BLaER1 treated with 17β-estradiol and CSF1 and Interleukin-3, amounts not matched to agents 10 nM and 100 nM (cell line): ENCODE measurements around the gene TKTL1.
A peak's percentile ranks its signal among the peaks of the same experiment; 100 is the strongest.
"Not testable (repeated sequence)": the region's sequence is repeated elsewhere in the genome, so short reads cannot be mapped to it uniquely, and the experiment has no call there.

ENCODE experiments used
- H3K27ac ChIP-seq, 11 experiments: shearing (Covaris generic); formaldehyde crosslinking; 2 replicates each; pipeline ENCODE4 v1.8.1; 2022
- H3K27me3 ChIP-seq, 11 experiments: shearing (Covaris generic); formaldehyde crosslinking; 2 replicates each; pipeline ENCODE4 v1.8.1; 2022
- H3K36me3 ChIP-seq, 11 experiments: shearing (Covaris generic); formaldehyde crosslinking; 2 replicates each; pipeline ENCODE4 v1.8.1; 2022
- H3K4me1 ChIP-seq, 10 experiments: shearing (Covaris generic); formaldehyde crosslinking; 2 replicates each; pipeline ENCODE4 v1.8.1; 2022
- H3K4me2 ChIP-seq, 11 experiments: shearing (Covaris generic); formaldehyde crosslinking; 2 replicates each; pipeline ENCODE4 v1.8.1; 2022
- H3K4me3 ChIP-seq, 10 experiments: shearing (Covaris generic); formaldehyde crosslinking; 2 replicates each; pipeline ENCODE4 v1.8.1; 2022
- H3K9ac ChIP-seq, 11 experiments: shearing (Covaris generic); formaldehyde crosslinking; 2 replicates each; pipeline ENCODE4 v1.8.1; 2022
- H3K9me3 ChIP-seq, 11 experiments: shearing (Covaris generic); formaldehyde crosslinking; replicated peaks in 1 of 11; 2 replicates each; pipeline ENCODE4 v1.8.1; 2022
- H4K20me1 ChIP-seq, 11 experiments: shearing (Covaris generic); formaldehyde crosslinking; 2 replicates each; pipeline ENCODE4 v1.8.1; 2022
- Cebpa-rat ChIP-seq, 11 experiments: shearing (Covaris generic); IDR thresholded peaks; 2 replicates each; pipeline ENCODE4 v1.8.1; 2022

TKTL1 gene

GRCh38 chrX:154329294-154329693 is 33.7 kb downstream of the TKTL1 start:
- no peak overlapping the region for H3K27ac ChIP-seq
- H3K27me3 ChIP-seq: peaks cover 89 to 100% (median 100%) of the 10 kb centered on the region in 11 experiments
- no peaks in the 10 kb centered on the region for H3K36me3 ChIP-seq
- H3K9me3 ChIP-seq: no peaks in the 10 kb centered on the region
- peak overlapping the region in 10 of 11 experiments; percentile 17 to 64 (median 40); a peak in 18 of 22 replicates for H3K4me2 ChIP-seq
- H3K4me3 ChIP-seq: no peak overlapping the region
- TF ChIP-seq Cebpa-rat (IDR thresholded peaks at IDR 0.05): no peak
- H3K9ac ChIP-seq: 0 out of 22 replicates have a peak overlapping the region, but pooled peaks of 1 of the 11 experiments have one; percentile 1
- H3K4me1 ChIP-seq: peaks cover 29 to 49% (median 45%) of the 10 kb centered on the region in 10 experiments
- peaks cover 0 to 26% (median 0%) of the 10 kb centered on the region in 11 experiments; a peak in 7 of 22 replicates for H4K20me1 ChIP-seq

- Histone ChIP-seq H3K4me3 (no peak overlapping the region), H3K4me2 (no peak overlapping the region), H3K9me3 (no peaks in the 10 kb centered on the region), H4K20me1 (peaks cover 0 to 19% (median 0%) of the 10 kb centered on the region in 11 experiments; a peak in 3 of 22 replicates), H3K9ac (no peak overlapping the region), H3K4me1 (peaks cover 29 to 41% (median 38%) of the 10 kb centered on the region in 10 experiments), H3K27ac (no peak overlapping the region), H3K27me3 (peaks cover 77 to 96% (median 88%) of the 10 kb centered on the region in 11 experiments), H3K36me3 (no peaks in the 10 kb centered on the region)
- no peak for TF ChIP-seq Cebpa-rat (IDR thresholded peaks at IDR 0.05)
These were observed 37.0 kb downstream of the TKTL1 start for GRCh38 chrX:154332561-154332960.

- Histone ChIP-seq H3K27ac (peak overlapping the region in 4 of 11 experiments; percentile 11 to 57 (median 38); a peak in 3 of 22 replicates), H3K9me3 (no peaks in the 10 kb centered on the region), H3K4me2 (peak overlapping the region in 9 of 11 experiments; percentile 45 to 67 (median 53); a peak in 12 of 22 replicates), H4K20me1 (peaks cover 0 to 19% (median 0%) of the 10 kb centered on the region in 11 experiments; a peak in 3 of 22 replicates), H3K36me3 (no peaks in the 10 kb centered on the region), H3K27me3 (peaks cover 71 to 91% (median 82%) of the 10 kb centered on the region in 11 experiments), H3K9ac (no peak overlapping the region), H3K4me3 (no peak overlapping the region), H3K4me1 (peaks cover 25 to 36% (median 33%) of the 10 kb centered on the region in 10 experiments)
- TF ChIP-seq Cebpa-rat (IDR thresholded peaks at IDR 0.05): no peak
These were observed 37.5 kb downstream of the TKTL1 start for GRCh38 chrX:154333116-154333515.

- H3K9me3 ChIP-seq: no peaks in the 10 kb centered on the region
- H3K27ac ChIP-seq: peak overlapping the region in 5 of 11 experiments; percentile 11 to 57 (median 37); a peak in 5 of 22 replicates
- H3K4me3 ChIP-seq: no peak overlapping the region
- no peak for TF ChIP-seq Cebpa-rat (IDR thresholded peaks at IDR 0.05)
- H3K9ac ChIP-seq: no peak overlapping the region; a peak in 1 of 22 replicates
- peaks cover 65 to 83% (median 75%) of the 10 kb centered on the region in 11 experiments for H3K27me3 ChIP-seq
- peaks cover 24 to 31% (median 28%) of the 10 kb centered on the region in 10 experiments for H3K4me1 ChIP-seq
- H3K36me3 ChIP-seq: no peaks in the 10 kb centered on the region
- peaks cover 0 to 17% (median 0%) of the 10 kb centered on the region in 11 experiments; a peak in 3 of 22 replicates for H4K20me1 ChIP-seq
- peak overlapping the region; percentile 42 to 67 (median 50) for H3K4me2 ChIP-seq
These were observed 38.3 kb downstream of the TKTL1 start for GRCh38 chrX:154333837-154334271.

GRCh38 chrX:154334496-154334895 is 38.9 kb downstream of the TKTL1 start:
- peaks cover 59 to 77% (median 68%) of the 10 kb centered on the region in 11 experiments for H3K27me3 ChIP-seq
- H3K9me3 ChIP-seq: no peaks in the 10 kb centered on the region
- peaks cover 17 to 28% (median 23%) of the 10 kb centered on the region in 10 experiments for H3K4me1 ChIP-seq
- no peaks in the 10 kb centered on the region for H3K36me3 ChIP-seq
- H3K4me2 ChIP-seq: peak overlapping the region; percentile 42 to 67 (median 50)
- peak overlapping the region in 2 of 11 experiments; percentile 37 to 57; a peak in 2 of 22 replicates for H3K27ac ChIP-seq
- H3K4me3 ChIP-seq: no peak overlapping the region
- no peak for TF ChIP-seq Cebpa-rat (IDR thresholded peaks at IDR 0.05)
- H3K9ac ChIP-seq: no peak overlapping the region
- H4K20me1 ChIP-seq: peaks cover 0 to 14% (median 0%) of the 10 kb centered on the region in 11 experiments; a peak in 3 of 22 replicates

- H3K9ac ChIP-seq, H3K36me3 ChIP-seq, H3K4me3 ChIP-seq, H3K27me3 ChIP-seq, H4K20me1 ChIP-seq, H3K27ac ChIP-seq, H3K4me1 ChIP-seq, H3K4me2 ChIP-seq, H3K9me3 ChIP-seq: not testable (repeated sequence)
These were observed 46.1 kb downstream of the TKTL1 start for GRCh38 chrX:154341399-154342298.

DNA sequence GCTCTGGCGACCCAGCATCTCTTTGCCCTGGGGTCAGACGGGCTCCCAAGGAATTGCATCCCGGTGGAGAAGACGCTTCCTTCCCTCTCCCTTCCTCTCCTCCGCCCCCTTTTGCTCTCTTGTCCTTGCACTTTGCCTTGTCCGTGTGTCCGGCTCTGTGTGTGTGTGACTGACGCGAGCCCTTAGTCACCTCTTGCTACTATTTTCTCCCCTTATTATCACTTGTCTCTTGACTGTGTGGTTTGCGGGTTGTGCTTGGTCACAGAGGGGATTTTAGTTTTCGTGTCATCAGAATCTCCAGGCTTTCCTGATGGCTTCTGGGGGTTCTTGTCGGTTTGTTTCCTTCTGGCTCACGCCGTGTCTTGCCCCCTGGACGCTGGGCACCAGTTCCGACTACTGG is 47.5 kb downstream of the TKTL1 start:
- not testable (repeated sequence) for H3K36me3 ChIP-seq, H3K4me2 ChIP-seq, H3K27ac ChIP-seq, H3K9me3 ChIP-seq, H3K9ac ChIP-seq, H3K27me3 ChIP-seq, H3K4me3 ChIP-seq
- Histone ChIP-seq H4K20me1 (peaks cover 0 to 10% (median 4%) of the 10 kb centered on the region in 11 experiments; a peak in 13 of 22 replicates), H3K4me1 (peaks cover 6 to 11% (median 8%) of the 10 kb centered on the region in 10 experiments; a peak in 18 of 20 replicates)

DNA sequence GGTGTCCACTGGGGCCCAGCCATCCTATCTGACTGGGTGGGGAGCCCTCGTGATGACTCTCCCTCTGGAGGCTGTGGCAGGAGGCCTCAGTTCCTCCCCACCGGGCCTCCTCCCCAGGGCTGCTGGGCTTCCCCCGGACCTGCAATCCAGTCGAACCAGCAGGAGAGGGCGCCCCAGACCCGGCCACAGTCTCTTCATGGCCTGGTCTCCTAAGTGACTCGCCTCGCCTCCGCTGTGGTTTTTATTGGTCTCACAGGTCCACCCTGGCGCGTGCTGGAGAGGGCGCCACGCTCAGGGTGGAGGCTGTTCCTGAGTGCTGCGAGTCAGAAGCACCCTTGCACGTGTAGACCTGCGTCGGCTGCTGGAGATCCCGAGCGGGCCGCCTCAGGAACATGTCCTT is 48.0 kb downstream of the TKTL1 start:
- not testable (repeated sequence) for H3K27me3 ChIP-seq, H3K4me3 ChIP-seq, H3K4me2 ChIP-seq, H3K9ac ChIP-seq, H3K27ac ChIP-seq, H3K9me3 ChIP-seq, H3K36me3 ChIP-seq
- Histone ChIP-seq H3K4me1 (peaks cover 7 to 16% (median 14%) of the 10 kb centered on the region in 10 experiments; a peak in 18 of 20 replicates), H4K20me1 (peaks cover 0 to 16% (median 10%) of the 10 kb centered on the region in 11 experiments; a peak in 16 of 22 replicates)

DNA sequence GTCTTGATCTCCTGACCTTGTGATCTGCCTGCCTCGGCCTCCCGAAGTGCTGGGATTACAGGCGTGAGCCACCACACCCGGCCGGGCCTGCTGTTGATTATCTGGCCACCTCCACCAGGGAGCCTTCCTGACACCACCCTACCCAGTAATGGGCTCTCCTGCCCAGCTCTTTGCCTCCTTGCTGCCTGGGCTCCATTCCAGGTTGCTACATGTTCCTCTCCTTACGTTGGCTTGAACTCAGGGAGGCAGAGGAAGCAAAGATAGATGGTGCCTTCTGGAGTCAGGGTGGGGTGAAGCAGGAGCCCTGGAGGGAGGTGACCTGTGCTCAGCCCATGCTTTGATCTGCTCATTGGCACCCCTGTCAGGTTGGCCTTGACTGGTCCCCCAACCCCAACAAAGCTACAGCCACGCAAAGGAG is 52.5 kb downstream of the TKTL1 start:
- Histone ChIP-seq H3K9ac (peak overlapping the region in 3 of 11 experiments; percentile 8 to 15 (median 11); a peak in 1 of 22 replicates), H3K4me3 (no peak overlapping the region), H3K9me3 (peaks cover 0 to 13% (median 0%) of the 10 kb centered on the region in 11 experiments; a peak in 7 of 22 replicates), H3K36me3 (peaks cover 45 to 51% (median 48%) of the 10 kb centered on the region in 11 experiments), H3K4me2 (peak overlapping the region in 9 of 11 experiments; percentile 6 to 46 (median 21); a peak in 9 of 22 replicates), H3K27me3 (peaks cover 0 to 35% (median 26%) of the 10 kb centered on the region in 11 experiments; a peak in 16 of 22 replicates), H4K20me1 (peaks cover 10 to 61% (median 55%) of the 10 kb centered on the region in 11 experiments; a peak in 21 of 22 replicates), H3K27ac (peak overlapping the region in 5 of 11 experiments; percentile 32 to 74 (median 44); a peak in 7 of 22 replicates), H3K4me1 (peaks cover 7 to 60% (median 26%) of the 10 kb centered on the region in 10 experiments; a peak in 19 of 20 replicates)
- TF ChIP-seq Cebpa-rat (IDR thresholded peaks at IDR 0.05): no peak
